Measurements from ENCODE around the gene ITK. TPM values are rescaled to one million over a fixed set of nuclear protein-coding genes. Genes with fewer than 3 reads are reported as not detected.
A peak's percentile ranks its signal among the peaks of the same experiment; 100 is the strongest.

ITK gene
- total and polyA plus RNA-seq, 12 donors, result 0.09 to 4.7 (median 0.68) TPM; not detected in 1

DNA sequence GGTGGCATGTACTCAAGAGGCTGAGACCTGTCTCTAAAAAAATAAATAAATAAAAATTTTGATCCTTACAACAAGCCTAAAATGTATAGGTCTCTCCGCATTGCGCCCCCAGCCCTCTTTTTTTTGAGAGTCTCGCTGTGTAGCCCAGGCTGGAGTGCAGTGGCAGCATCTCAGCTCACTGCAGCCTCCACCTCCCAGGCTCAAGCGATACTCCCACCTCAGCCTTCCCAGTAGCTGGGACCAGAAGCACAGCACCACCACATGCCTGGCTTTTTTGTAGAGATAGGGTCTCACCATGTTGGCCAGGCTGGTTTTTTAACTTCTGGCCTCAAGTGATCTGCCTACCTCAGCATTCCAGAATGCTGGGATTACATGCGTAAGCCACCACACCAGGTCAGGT, 12.4 kb upstream of the ITK start:
- no peak for TF ChIP-seq CTCF (IDR thresholded peaks at IDR 0.05)
- no peak for ATAC-seq
- no peaks in the 10 kb centered on the region for H3K36me3 ChIP-seq
- H3K27me3 ChIP-seq, result peaks cover 0 to 21% (median 7%) of the 10 kb centered on the region in 7 donors
- intact Hi-C loops (cut with DNase I), result loop anchor here in 1 of 10 donors (10.0 kb wide), 1 partner anchor 77 kb away; no protein-coding TSS in a partner anchor
- no peak for DNase-seq
- no peak overlapping the region for H3K27ac ChIP-seq
- WGBS, 2 donors, result 96 to 97% methylated on average over 5 of the region's 5 CpGs
- no peaks in the 10 kb centered on the region for H3K4me1 ChIP-seq
- H3K4me3 ChIP-seq, result no peak overlapping the region
- no peaks in the 10 kb centered on the region for H3K9me3 ChIP-seq

GRCh38 chr5:157172403-157172802, 8.2 kb upstream of the ITK start:
- H3K4me1 ChIP-seq, result no peaks in the 10 kb centered on the region
- TF ChIP-seq CTCF (IDR thresholded peaks at IDR 0.05), result no peak
- peaks cover 0 to 15% (median 4%) of the 10 kb centered on the region in 7 donors for H3K27me3 ChIP-seq
- no peaks in the 10 kb centered on the region for H3K36me3 ChIP-seq
- ATAC-seq (no peak), DNase-seq (no peak)
- no peak overlapping the region for H3K4me3 ChIP-seq
- peak overlapping the region in 1 of 10 donors; percentile 12 for H3K27ac ChIP-seq
- intact Hi-C loops (cut with DNase I), result no loop called here
- H3K9me3 ChIP-seq, result no peaks in the 10 kb centered on the region
- 47 to 52% methylated on average over 2 of the region's 2 CpGs for WGBS, 2 donors

- WGBS, 2 donors, result 92 to 96% methylated on average over 8 of the region's 8 CpGs
- TF ChIP-seq CTCF (IDR thresholded peaks at IDR 0.05), result no peak
- Histone ChIP-seq H3K9me3 (no peaks in the 10 kb centered on the region), H3K27ac (no peak overlapping the region), H3K27me3 (peaks cover 0 to 29% (median 3%) of the 10 kb centered on the region in 7 donors), H3K4me3 (no peak overlapping the region), H3K4me1 (no peaks in the 10 kb centered on the region), H3K36me3 (no peaks in the 10 kb centered on the region)
- no peak for ATAC-seq
- no peak for DNase-seq
- intact Hi-C loops (cut with DNase I), result no loop called here
Measured at GRCh38 chr5:157175071-157175612, 5.5 kb upstream of the ITK start.

- Histone ChIP-seq H3K27ac (peak overlapping the region in 1 of 10 donors; percentile 13), H3K9me3 (no peaks in the 10 kb centered on the region), H3K4me1 (no peaks in the 10 kb centered on the region), H3K36me3 (no peaks in the 10 kb centered on the region), H3K27me3 (peaks cover 0 to 38% (median 3%) of the 10 kb centered on the region in 7 donors), H3K4me3 (no peak overlapping the region)
- intact Hi-C loops (cut with DNase I), result no loop called here
- no peak for TF ChIP-seq CTCF (IDR thresholded peaks at IDR 0.05)
- no peak for ATAC-seq
- 55 to 67% methylated on average over 6 of the region's 6 CpGs for WGBS, 2 donors
- no peak for DNase-seq
Measured at GRCh38 chr5:157177953-157178352, 2.7 kb upstream of the ITK start.
